CD4-positive, alpha-beta T cell (primary cell): ENCODE data around the gene STUB1. TPM values are rescaled to one million over a fixed set of nuclear protein-coding genes. Genes with fewer than 3 reads are reported as not detected.

Experiments used
- ATAC-seq: fragments of 200-7000 bp; cut with Tn5 transposase; one replicate; pipeline ENCODE4 v1.10.0; 2022; ENCODE audit warnings: mild to moderate bottlenecking; ENCODE audit not compliant: poor library complexity
- CTCF ChIA-PET: fragments of 350-600 bp; sonication (Branson Sonifier 250); formaldehyde crosslinking; loops from one replicate; lab custom pipeline; 2021; ENCODE audit warnings: antibody characterized with exemption, inconsistent platforms; lab: Charles Lee
- POLR2A ChIA-PET: fragments of 350-600 bp; sonication (Branson Sonifier 250); formaldehyde crosslinking; loops from one replicate; lab custom pipeline; 2021; ENCODE audit warnings: antibody characterized with exemption, inconsistent platforms; lab: Charles Lee
- DNase-seq, 14 experiments: peaks; one replicate each; pipeline ENCODE4 v3.0.0-alpha.2; 2013 to 2020; ENCODE audit warnings: mixed read lengths in 2 of 14
- H3K27ac ChIP-seq, 2 donors: one replicate each; pipeline versions ENCODE4 v1.5.1 to v1.7.0; 2013; ENCODE audit warnings: low read length in 2 of 2, low read depth in 1 of 2, mild to moderate bottlenecking in 1 of 2
- H3K27me3 ChIP-seq, 2 experiments: 1 replicate in 1 of 2; 2 replicates in 1 of 2; pipeline versions ENCODE4 v1.6.1 to v1.7.0; 2013; ENCODE audit warnings: low read length in 2 of 2, control low read depth in 1 of 2, mild to moderate bottlenecking in 1 of 2, moderate library complexity in 1 of 2; ENCODE audit not compliant: insufficient read depth in 2 of 2, control insufficient read depth in 1 of 2
- H3K36me3 ChIP-seq: one replicate; pipeline ENCODE4 v1.6.1; 2013; ENCODE audit warnings: low read length, control low read depth; ENCODE audit not compliant: insufficient read depth
- H3K4me1 ChIP-seq: one replicate; pipeline ENCODE4 v1.6.1; 2013; ENCODE audit warnings: low read length, control low read depth; ENCODE audit not compliant: insufficient read depth
- H3K4me3 ChIP-seq: one replicate; pipeline ENCODE4 v1.5.1; 2013; ENCODE audit warnings: mild to moderate bottlenecking, low read length, moderate library complexity
- H3K9me3 ChIP-seq, 2 experiments: 1 replicate in 1 of 2; 2 replicates in 1 of 2; pipeline versions ENCODE4 v1.6.1 to v1.7.0; 2013; ENCODE audit warnings: low read length in 2 of 2, mild to moderate bottlenecking in 2 of 2, control low read depth in 1 of 2, moderate library complexity in 1 of 2; ENCODE audit not compliant: control insufficient read depth in 1 of 2, insufficient read depth in 1 of 2
- H3K27ac Mint-ChIP-seq: one replicate; pipeline ENCODE4 v1.8.0; 2020; ENCODE audit warnings: mixed read lengths
- H3K27me3 Mint-ChIP-seq: one replicate; pipeline ENCODE4 v1.8.0; 2021; ENCODE audit warnings: mixed read lengths
- H3K36me3 Mint-ChIP-seq: one replicate; pipeline ENCODE4 v1.8.0; 2021; ENCODE audit warnings: low read depth, mixed read lengths
- H3K4me1 Mint-ChIP-seq: one replicate; pipeline ENCODE4 v1.8.0; 2021; ENCODE audit warnings: low read depth, mixed read lengths
- H3K4me3 Mint-ChIP-seq: one replicate; pipeline ENCODE4 v1.8.0; 2020; ENCODE audit warnings: mild to moderate bottlenecking, mixed read lengths
- H3K9me3 Mint-ChIP-seq: one replicate; pipeline ENCODE4 v1.8.0; 2020; ENCODE audit warnings: mixed read lengths
- CTCF ChIP-seq: fragments of 200-600 bp; IDR thresholded peaks from one replicate; pipeline ENCODE4 v1.8.0; 2022; ENCODE audit warnings: antibody characterized with exemption, mild to moderate bottlenecking
- intact Hi-C, 2 experiments: fragments of 100-400 bp; cut with DNase I in 1 of 2; cut with micrococcal nuclease in 1 of 2; formaldehyde crosslinking; loops; one replicate each; pipeline versions ENCODE4 v1.15.1 to v1.9.0; 2023 to 2025; cut with DNase I, micrococcal nuclease
- total RNA-seq, 174 experiments: library from RNA in 2 of 174; stranded (reverse) in 2 of 174; gene quantifications; one replicate each; pipeline ENCODE4 v1.2.3 and lab custom pipeline; 2021 to 2026

STUB1 gene
- total RNA-seq, 2 experiments from 2014 or later = 46.9 to 53.9 TPM

GRCh38 chr16:676913-677312 is 3.3 kb upstream of the STUB1 start:
- no peak for ATAC-seq
- CTCF ChIA-PET = no interaction called here
- Histone ChIP-seq H3K9me3 (no peaks in the 10 kb centered on the region), H3K27ac (no peak overlapping the region), H3K36me3 (peaks cover 19% of the 10 kb centered on the region), H3K4me1 (peaks cover 50% of the 10 kb centered on the region), H3K4me3 (no peak overlapping the region), H3K27me3 (peaks cover 8 to 12% of the 10 kb centered on the region in 2 experiments)
- DNase-seq = peak in 9 of 14 experiments; percentile 31 to 69 (median 48)
- H3K36me3 Mint-ChIP-seq = peaks cover 20% of the 10 kb centered on the region
- peak overlapping the region; percentile 56 for H3K4me3 Mint-ChIP-seq
- no peaks in the 10 kb centered on the region for H3K27me3 Mint-ChIP-seq
- POLR2A ChIA-PET = interaction anchor here (1.4 kb wide), 1 partner anchor 13 kb away, joined by 4 read pairs; no protein-coding TSS in a partner anchor
- TF ChIP-seq CTCF = no peak
- peak overlapping the region; percentile 74 for H3K27ac Mint-ChIP-seq
- peaks cover 21% of the 10 kb centered on the region for H3K4me1 Mint-ChIP-seq
- intact Hi-C loops = no loop called here
- H3K9me3 Mint-ChIP-seq = no peaks in the 10 kb centered on the region

- peaks cover 23% of the 10 kb centered on the region for H3K4me1 Mint-ChIP-seq
- H3K9me3 ChIP-seq = no peaks in the 10 kb centered on the region
- ChIA-PET CTCF (no interaction called here), POLR2A (interaction anchor here (1.4 to 4.8 kb wide), 2 partner anchors 12 to 17 kb away, joined by 4 to 55 read pairs; no protein-coding TSS in a partner anchor)
- H3K36me3 Mint-ChIP-seq = peaks cover 23% of the 10 kb centered on the region
- H3K27ac ChIP-seq = no peak overlapping the region
- peaks cover 56% of the 10 kb centered on the region for H3K4me1 ChIP-seq
- peak overlapping the region; percentile 74 for H3K27ac Mint-ChIP-seq
- H3K36me3 ChIP-seq = peaks cover 19% of the 10 kb centered on the region
- H3K27me3 ChIP-seq = peaks cover 8 to 12% of the 10 kb centered on the region in 2 experiments
- ATAC-seq = no peak
- no peak for TF ChIP-seq CTCF
- H3K27me3 Mint-ChIP-seq = no peaks in the 10 kb centered on the region
- H3K4me3 Mint-ChIP-seq = peak overlapping the region; percentile 56
- no peak overlapping the region for H3K4me3 ChIP-seq
- intact Hi-C loops = no loop called here
- no peak for DNase-seq
- no peaks in the 10 kb centered on the region for H3K9me3 Mint-ChIP-seq
Measured at GRCh38 chr16:677316-678190, 2.7 kb upstream of the STUB1 start.

- Histone ChIP-seq H3K27ac (no peak overlapping the region), H3K9me3 (no peaks in the 10 kb centered on the region), H3K4me3 (no peak overlapping the region), H3K27me3 (peaks cover 8 to 12% of the 10 kb centered on the region in 2 experiments), H3K4me1 (peaks cover 64% of the 10 kb centered on the region), H3K36me3 (peaks cover 18% of the 10 kb centered on the region)
- Mint-ChIP-seq H3K36me3 (peaks cover 23% of the 10 kb centered on the region), H3K27ac (peak overlapping the region; percentile 64), H3K4me1 (peaks cover 26% of the 10 kb centered on the region), H3K9me3 (no peaks in the 10 kb centered on the region), H3K27me3 (no peaks in the 10 kb centered on the region), H3K4me3 (peak overlapping the region; percentile 87)
- intact Hi-C loops = no loop called here
- ATAC-seq (no peak), DNase-seq (no peak)
- ChIA-PET POLR2A (interaction anchor here (1.3 to 4.8 kb wide), 4 partner anchors 10 to 42 kb away, joined by 3 to 55 read pairs (median 21); partner anchors contain the start of genes RHOT2 and WDR24), CTCF (interaction anchor here (1.2 kb wide), 1 partner anchor 10 kb away, joined by 3 read pairs; the partner anchor contains the start of gene RHOT2)
- TF ChIP-seq CTCF = no peak
Measured at GRCh38 chr16:678209-678857, 1.9 kb upstream of the STUB1 start.
